ENCODE results near the gene BGN.

The BGN gene

DNA sequence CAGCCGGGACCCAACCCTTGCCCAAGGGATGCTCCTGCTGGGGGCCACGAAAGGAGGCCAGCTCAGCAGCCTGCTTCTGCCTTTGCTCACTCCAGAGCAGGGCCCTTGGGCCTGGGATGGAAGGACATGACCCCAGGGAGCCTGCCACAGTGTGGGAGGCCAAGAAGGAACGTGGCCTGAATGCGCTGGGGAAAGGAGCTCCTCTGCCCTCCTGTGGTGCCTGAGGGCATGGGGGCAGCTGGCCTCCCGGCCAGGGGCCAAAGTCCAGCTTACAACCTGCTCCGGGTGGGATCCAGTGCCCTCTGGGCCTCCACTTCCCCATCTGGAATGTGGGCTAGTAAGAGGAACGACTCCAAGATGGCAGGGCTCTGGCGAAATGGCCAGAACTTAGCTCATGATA is 20.7 kb downstream of the BGN start:
- Histone ChIP-seq H3K4me3 (ENCODE audit: low read depth, low read length) (no peak overlapping the region), H3K9ac (ENCODE audit: low read depth, low read length) (no peak overlapping the region), H3K27me3 (ENCODE audit: control insufficient read depth, insufficient read depth, low read length) (peaks cover 24% of the 10 kb centered on the region), H3K4me1 (ENCODE audit: control insufficient read depth, insufficient read depth, low read length) (no peaks in the 10 kb centered on the region), H3K36me3 (ENCODE audit: control insufficient read depth, insufficient read depth, low read length) (no peaks in the 10 kb centered on the region), H3K9me3 (ENCODE audit: control insufficient read depth, insufficient read depth, low read length) (peaks cover 3% of the 10 kb centered on the region)

DNA sequence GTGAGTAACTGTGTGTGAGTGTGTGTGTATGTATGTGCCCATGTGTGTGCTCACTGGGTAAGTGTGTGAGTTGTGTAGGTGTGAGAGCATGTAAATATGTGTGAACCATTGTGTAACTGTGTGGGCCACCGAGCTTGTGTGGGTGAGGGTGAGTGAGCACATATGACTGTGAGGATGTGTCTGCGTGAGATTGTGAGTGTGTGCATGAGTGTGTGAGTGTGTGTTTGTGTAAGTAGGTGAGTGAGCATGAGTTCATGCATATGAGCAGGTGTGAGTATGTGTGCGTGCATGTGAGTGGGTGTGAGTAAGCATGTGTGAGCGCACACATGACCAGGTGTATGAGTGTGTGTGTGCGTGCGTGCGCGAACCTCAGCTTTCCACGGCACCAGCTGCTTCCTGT is 21.3 kb downstream of the BGN start:
- H3K36me3 ChIP-seq (ENCODE audit: control insufficient read depth, insufficient read depth, low read length) = no peaks in the 10 kb centered on the region
- no peak overlapping the region for H3K4me3 ChIP-seq (ENCODE audit: low read depth, low read length)
- no peaks in the 10 kb centered on the region for H3K4me1 ChIP-seq (ENCODE audit: control insufficient read depth, insufficient read depth, low read length)
- H3K27me3 ChIP-seq (ENCODE audit: control insufficient read depth, insufficient read depth, low read length) = peaks cover 24% of the 10 kb centered on the region
- peaks cover 3% of the 10 kb centered on the region for H3K9me3 ChIP-seq (ENCODE audit: control insufficient read depth, insufficient read depth, low read length)
- no peak overlapping the region for H3K9ac ChIP-seq (ENCODE audit: low read depth, low read length)

- Histone ChIP-seq H3K9me3 (ENCODE audit: control insufficient read depth, insufficient read depth, low read length) (peaks cover 3% of the 10 kb centered on the region), H3K36me3 (ENCODE audit: control insufficient read depth, insufficient read depth, low read length) (no peaks in the 10 kb centered on the region), H3K4me3 (ENCODE audit: low read depth, low read length) (peak within 1 kb of the TSS; percentile 37), H3K27me3 (ENCODE audit: control insufficient read depth, insufficient read depth, low read length) (peaks cover 24% of the 10 kb centered on the region), H3K9ac (ENCODE audit: low read depth, low read length) (no peak within 1 kb of the TSS), H3K4me1 (ENCODE audit: control insufficient read depth, insufficient read depth, low read length) (no peaks in the 10 kb centered on the region)
Measured at GRCh38 chrX:153517423-153517822, 22.6 kb downstream of the BGN start, which contains the start of gene ATP2B3. Gene ATP2B3, plus strand, starts transcription at chrX:153517642. Its CDS starts 18,606 bp downstream, at chrX:153536248.

GRCh38 chrX:153517946-153518834 is 23.4 kb downstream of the BGN start:
- Histone ChIP-seq H3K4me1 (ENCODE audit: control insufficient read depth, insufficient read depth, low read length) (no peaks in the 10 kb centered on the region), H3K9me3 (ENCODE audit: control insufficient read depth, insufficient read depth, low read length) (peaks cover 3% of the 10 kb centered on the region), H3K4me3 (ENCODE audit: low read depth, low read length) (peak overlapping the region; percentile 18), H3K9ac (ENCODE audit: low read depth, low read length) (no peak overlapping the region), H3K27me3 (ENCODE audit: control insufficient read depth, insufficient read depth, low read length) (peaks cover 24% of the 10 kb centered on the region), H3K36me3 (ENCODE audit: control insufficient read depth, insufficient read depth, low read length) (no peaks in the 10 kb centered on the region)

DNA sequence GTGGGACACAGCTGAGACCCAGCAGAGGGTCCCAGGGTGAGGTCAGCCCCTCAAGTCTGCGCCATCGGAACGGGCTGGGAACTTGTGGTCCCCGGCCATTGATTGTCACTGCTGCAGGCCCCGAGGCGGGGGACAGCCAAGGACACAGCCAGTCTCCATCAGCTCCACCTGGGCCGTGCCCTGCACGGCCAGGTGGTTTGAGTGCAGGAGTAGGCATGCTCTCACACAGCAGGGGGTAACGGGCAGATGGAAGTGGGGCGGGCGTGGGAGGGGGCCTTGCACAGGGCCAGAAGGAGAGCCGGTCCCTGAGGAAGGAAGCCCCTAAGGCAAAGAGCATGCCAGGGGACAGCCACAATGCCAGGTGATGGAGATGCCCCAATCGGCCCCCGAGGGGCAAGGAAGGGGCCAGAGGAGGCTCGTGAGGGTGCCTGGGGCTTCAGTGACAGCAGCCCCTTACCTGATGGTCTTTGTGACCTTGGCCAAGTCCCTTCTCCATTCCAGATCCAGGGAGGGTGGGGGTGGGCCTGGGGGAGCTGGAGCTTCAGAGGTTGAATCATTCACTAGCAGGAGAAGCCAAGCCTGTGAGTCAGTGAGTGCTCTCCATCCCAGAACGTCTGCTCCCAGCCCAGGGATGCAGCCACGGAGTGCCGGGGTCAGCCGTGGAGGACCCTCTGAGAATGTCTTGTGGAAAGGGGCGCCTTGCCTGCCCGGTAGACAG is 24.9 kb downstream of the BGN start:
- no peak overlapping the region for H3K4me3 ChIP-seq (ENCODE audit: low read depth, low read length)
- H3K9me3 ChIP-seq (ENCODE audit: control insufficient read depth, insufficient read depth, low read length) = no peaks in the 10 kb centered on the region
- H3K27me3 ChIP-seq (ENCODE audit: control insufficient read depth, insufficient read depth, low read length) = peaks cover 24% of the 10 kb centered on the region
- H3K4me1 ChIP-seq (ENCODE audit: control insufficient read depth, insufficient read depth, low read length) = no peaks in the 10 kb centered on the region
- no peak overlapping the region for H3K9ac ChIP-seq (ENCODE audit: low read depth, low read length)
- no peaks in the 10 kb centered on the region for H3K36me3 ChIP-seq (ENCODE audit: control insufficient read depth, insufficient read depth, low read length)

- H3K4me1 ChIP-seq (ENCODE audit: control insufficient read depth, insufficient read depth, low read length) = no peaks in the 10 kb centered on the region
- H3K27me3 ChIP-seq (ENCODE audit: control insufficient read depth, insufficient read depth, low read length) = peaks cover 24% of the 10 kb centered on the region
- no peak overlapping the region for H3K4me3 ChIP-seq (ENCODE audit: low read depth, low read length)
Measured at GRCh38 chrX:153520287-153520917, 25.6 kb downstream of the BGN start.

GRCh38 chrX:153521034-153521433 is 26.3 kb downstream of the BGN start:
- H3K4me3 ChIP-seq (ENCODE audit: low read depth, low read length) = no peak overlapping the region
- H3K4me1 ChIP-seq (ENCODE audit: control insufficient read depth, insufficient read depth, low read length) = no peaks in the 10 kb centered on the region
- H3K27me3 ChIP-seq (ENCODE audit: control insufficient read depth, insufficient read depth, low read length) = peaks cover 20% of the 10 kb centered on the region
- H3K9ac ChIP-seq (ENCODE audit: low read depth, low read length) = no peak overlapping the region
- no peaks in the 10 kb centered on the region for H3K9me3 ChIP-seq (ENCODE audit: control insufficient read depth, insufficient read depth, low read length)
- H3K36me3 ChIP-seq (ENCODE audit: control insufficient read depth, insufficient read depth, low read length) = no peaks in the 10 kb centered on the region

More at GRCh38 chrX:153520287-153520917, 25.6 kb downstream of the BGN start:
- no peak overlapping the region for H3K9ac ChIP-seq (ENCODE audit: low read depth, low read length)
- H3K9me3 ChIP-seq (ENCODE audit: control insufficient read depth, insufficient read depth, low read length) = no peaks in the 10 kb centered on the region
- no peaks in the 10 kb centered on the region for H3K36me3 ChIP-seq (ENCODE audit: control insufficient read depth, insufficient read depth, low read length)

- Histone ChIP-seq H3K27me3 (ENCODE audit: control insufficient read depth, insufficient read depth, low read length) (peaks cover 10% of the 10 kb centered on the region), H3K4me3 (ENCODE audit: low read depth, low read length) (no peak overlapping the region), H3K9ac (ENCODE audit: low read depth, low read length) (no peak overlapping the region), H3K9me3 (ENCODE audit: control insufficient read depth, insufficient read depth, low read length) (no peaks in the 10 kb centered on the region), H3K4me1 (ENCODE audit: control insufficient read depth, insufficient read depth, low read length) (no peaks in the 10 kb centered on the region), H3K36me3 (ENCODE audit: control insufficient read depth, insufficient read depth, low read length) (no peaks in the 10 kb centered on the region)
Measured at GRCh38 chrX:153522259-153522658, 27.5 kb downstream of the BGN start.

- no peak overlapping the region for H3K9ac ChIP-seq (ENCODE audit: low read depth, low read length)
- H3K27me3 ChIP-seq (ENCODE audit: control insufficient read depth, insufficient read depth, low read length) = peaks cover 9% of the 10 kb centered on the region
- no peak overlapping the region for H3K4me3 ChIP-seq (ENCODE audit: low read depth, low read length)
- H3K36me3 ChIP-seq (ENCODE audit: control insufficient read depth, insufficient read depth, low read length) = no peaks in the 10 kb centered on the region
- H3K9me3 ChIP-seq (ENCODE audit: control insufficient read depth, insufficient read depth, low read length) = no peaks in the 10 kb centered on the region
- H3K4me1 ChIP-seq (ENCODE audit: control insufficient read depth, insufficient read depth, low read length) = no peaks in the 10 kb centered on the region
Measured at GRCh38 chrX:153523269-153523668, 28.5 kb downstream of the BGN start.

GRCh38 chrX:153524234-153524633 is 29.5 kb downstream of the BGN start:
- Histone ChIP-seq H3K27me3 (ENCODE audit: control insufficient read depth, insufficient read depth, low read length) (no peaks in the 10 kb centered on the region), H3K4me1 (ENCODE audit: control insufficient read depth, insufficient read depth, low read length) (no peaks in the 10 kb centered on the region)

DNA sequence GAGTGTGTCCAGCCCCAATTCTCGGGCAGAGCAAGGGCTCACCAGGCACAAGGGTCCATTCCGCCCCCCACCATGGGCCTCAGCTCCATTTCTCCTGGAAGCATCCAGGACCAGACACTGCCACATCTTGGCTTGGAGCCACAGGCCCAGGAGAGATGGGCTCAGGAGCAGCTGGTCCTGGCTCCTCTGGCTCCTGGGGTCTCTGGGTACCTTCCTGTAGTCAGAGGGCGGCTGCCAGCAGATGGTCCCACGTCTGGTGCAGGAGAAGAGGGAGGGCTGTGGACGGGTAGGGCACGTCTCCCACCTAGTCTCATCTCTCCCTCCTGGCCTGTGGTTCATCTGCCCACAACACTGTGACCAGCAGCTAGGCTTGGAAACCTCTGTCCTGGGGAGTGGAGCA is 30.7 kb downstream of the BGN start:
- Histone ChIP-seq H3K27me3 (ENCODE audit: control insufficient read depth, insufficient read depth, low read length) (no peaks in the 10 kb centered on the region), H3K9ac (ENCODE audit: low read depth, low read length) (no peak overlapping the region), H3K9me3 (ENCODE audit: control insufficient read depth, insufficient read depth, low read length) (peaks cover 3% of the 10 kb centered on the region), H3K4me3 (ENCODE audit: low read depth, low read length) (no peak overlapping the region), H3K4me1 (ENCODE audit: control insufficient read depth, insufficient read depth, low read length) (no peaks in the 10 kb centered on the region), H3K36me3 (ENCODE audit: control insufficient read depth, insufficient read depth, low read length) (no peaks in the 10 kb centered on the region)

More at GRCh38 chrX:153524234-153524633, 29.5 kb downstream of the BGN start:
- Histone ChIP-seq H3K9me3 (ENCODE audit: control insufficient read depth, insufficient read depth, low read length) (peaks cover 3% of the 10 kb centered on the region), H3K36me3 (ENCODE audit: control insufficient read depth, insufficient read depth, low read length) (no peaks in the 10 kb centered on the region), H3K9ac (ENCODE audit: low read depth, low read length) (no peak overlapping the region), H3K4me3 (ENCODE audit: low read depth, low read length) (no peak overlapping the region)
